ENCODE data around the gene TSPEAR.
"Not testable (repeated sequence)": the region's sequence is repeated elsewhere in the genome, so short reads cannot be mapped to it uniquely, and the experiment has no call there.

The TSPEAR gene

GRCh38 chr21:44585892-44586291, 125.5 kb downstream of the TSPEAR start:
- DNase-seq (ENCODE audit: low read depth) = no peak

- DNase-seq (ENCODE audit: low read depth) = no peak
Measured at GRCh38 chr21:44583800-44584147, 127.6 kb downstream of the TSPEAR start.

- DNase-seq (ENCODE audit: low read depth) = no peak
Measured at GRCh38 chr21:44583089-44583799, 128.1 kb downstream of the TSPEAR start.

- no peak for DNase-seq (ENCODE audit: low read depth)
Measured at GRCh38 chr21:44582055-44582454, 129.3 kb downstream of the TSPEAR start.

- no peak for DNase-seq (ENCODE audit: low read depth)
Measured at GRCh38 chr21:44581158-44581557, 130.2 kb downstream of the TSPEAR start.

- not testable (repeated sequence) for DNase-seq (ENCODE audit: low read depth)
Measured at GRCh38 chr21:44580231-44580821, 131.0 kb downstream of the TSPEAR start, which contains the start of gene KRTAP10-5. Gene KRTAP10-5, minus strand, starts transcription at chr21:44580604. Its CDS starts 26 bp downstream, at chr21:44580578.

GRCh38 chr21:44579833-44580144, 131.6 kb downstream of the TSPEAR start:
- DNase-seq (ENCODE audit: low read depth) = no peak

- DNase-seq (ENCODE audit: low read depth) = no peak
Measured at GRCh38 chr21:44579056-44579832, 132.1 kb downstream of the TSPEAR start.

GRCh38 chr21:44578371-44579055, 132.9 kb downstream of the TSPEAR start:
- DNase-seq (ENCODE audit: low read depth) = no peak

- no peak for DNase-seq (ENCODE audit: low read depth)
Measured at GRCh38 chr21:44576025-44576420, 135.3 kb downstream of the TSPEAR start.

GRCh38 chr21:44575307-44576024, 135.9 kb downstream of the TSPEAR start:
- no peak for DNase-seq (ENCODE audit: low read depth)

- no peak for DNase-seq (ENCODE audit: low read depth)
Measured at GRCh38 chr21:44574457-44575306, 136.7 kb downstream of the TSPEAR start.

GRCh38 chr21:44573630-44574456, 137.5 kb downstream of the TSPEAR start, which contains the start of gene KRTAP10-4:
Gene KRTAP10-4, plus strand, starts transcription at chr21:44573729. Its CDS starts 30 bp downstream, at chr21:44573759.
- DNase-seq (ENCODE audit: low read depth) = not testable (repeated sequence)

GRCh38 chr21:44572959-44573583, 138.3 kb downstream of the TSPEAR start:
- DNase-seq (ENCODE audit: low read depth) = no peak

GRCh38 chr21:44571844-44572782, 139.3 kb downstream of the TSPEAR start:
- no peak for DNase-seq (ENCODE audit: low read depth)

GRCh38 chr21:44571296-44571695, 140.1 kb downstream of the TSPEAR start:
- no peak for DNase-seq (ENCODE audit: low read depth)

- no peak for DNase-seq (ENCODE audit: low read depth)
Measured at GRCh38 chr21:44569861-44570517, 141.4 kb downstream of the TSPEAR start.
